GM12892 (cell line): Measurements from ENCODE around the gene AVEN.

Source experiments
- DNase-seq: peaks from one replicate; pipeline ENCODE4 v3.0.0; 2011; ENCODE audit not compliant: insufficient read length
- FAIRE-seq: peaks from 2 replicates; lab custom pipeline; 2011; peaks lifted over from hg19 to GRCh38; lab: Jason Lieb, UNC
- POLR2A ChIP-seq: IDR thresholded peaks from 2 replicates; pipeline ENCODE4 v1.6.1; 2011; ENCODE audit warnings: low read depth, low read length, control low read depth
- POLR2AphosphoS5 ChIP-seq: IDR thresholded peaks from 2 replicates; pipeline ENCODE4 v1.6.1; 2011; ENCODE audit warnings: low read depth, low read length, control low read depth
- TAF1 ChIP-seq: IDR thresholded peaks from 2 replicates; pipeline ENCODE4 v1.6.1; 2011; ENCODE audit warnings: low read depth, mild to moderate bottlenecking, control low read depth, low read length, borderline replicate concordance

The AVEN gene

DNA sequence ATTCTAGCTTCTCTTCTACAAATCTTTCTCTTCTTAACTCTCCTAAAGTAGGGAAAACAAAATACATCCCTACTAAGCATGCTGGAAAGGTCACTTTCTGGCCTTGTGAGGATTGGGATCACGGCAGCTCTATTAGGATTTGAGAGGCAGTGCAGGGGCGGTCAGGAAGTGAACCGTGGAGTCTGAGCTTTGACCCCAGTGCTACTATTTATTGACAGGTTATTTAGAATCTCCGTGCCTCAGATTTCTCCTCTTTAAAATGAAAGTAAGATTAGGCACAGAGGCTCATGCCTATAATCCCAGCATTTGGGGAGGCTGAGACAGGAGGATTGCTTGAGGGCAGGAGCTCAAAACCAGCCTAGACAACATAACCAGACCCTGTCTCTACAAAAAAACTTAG is 112.7 kb downstream of the AVEN start:
- TF ChIP-seq TAF1 (no peak), POLR2AphosphoS5 (no peak), POLR2A (no peak)
- FAIRE-seq = no peak
- no peak for DNase-seq

DNA sequence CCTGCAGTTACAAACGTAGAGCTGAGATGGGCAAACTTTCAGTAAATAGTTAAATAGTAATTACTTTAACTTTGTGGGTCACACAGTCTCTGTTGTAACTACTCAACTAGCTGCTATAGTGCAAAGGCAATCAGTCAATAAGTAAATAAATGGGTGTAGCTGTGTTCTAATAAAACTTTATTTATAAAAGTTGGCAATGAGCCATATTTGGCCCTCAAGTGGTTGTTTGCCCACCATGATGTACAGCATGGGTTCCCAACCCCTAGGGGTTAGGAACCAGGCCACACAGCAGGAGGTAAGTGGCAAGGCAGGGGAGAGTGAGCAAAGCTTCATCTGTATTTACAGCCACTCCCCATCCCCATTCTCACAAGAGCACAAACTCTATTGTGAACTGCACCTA is 115.6 kb downstream of the AVEN start:
- no peak for DNase-seq
- TF ChIP-seq POLR2A = no peak
- no peak for FAIRE-seq

GRCh38 chr15:33915571-33916407 is 123.2 kb downstream of the AVEN start:
- DNase-seq = no peak
- no peak for FAIRE-seq

GRCh38 chr15:33913459-33913858 is 125.5 kb downstream of the AVEN start:
- no peak for DNase-seq
- TF ChIP-seq POLR2A (no peak), TAF1 (no peak), POLR2AphosphoS5 (no peak)
- no peak for FAIRE-seq

More at GRCh38 chr15:33915571-33916407, 123.2 kb downstream of the AVEN start:
- TF ChIP-seq POLR2AphosphoS5 = no peak
- TF ChIP-seq POLR2A = no peak
- TF ChIP-seq TAF1 = no peak

GRCh38 chr15:33912326-33912725 is 126.7 kb downstream of the AVEN start:
- DNase-seq (no peak), FAIRE-seq (no peak)
- TF ChIP-seq POLR2AphosphoS5 = no peak
- no peak for TF ChIP-seq TAF1
- no peak for TF ChIP-seq POLR2A

- no peak for DNase-seq
- no peak for FAIRE-seq
- TF ChIP-seq POLR2A (no peak), TAF1 (no peak), POLR2AphosphoS5 (no peak)
Measured at GRCh38 chr15:33910741-33911140, 128.3 kb downstream of the AVEN start.

DNA sequence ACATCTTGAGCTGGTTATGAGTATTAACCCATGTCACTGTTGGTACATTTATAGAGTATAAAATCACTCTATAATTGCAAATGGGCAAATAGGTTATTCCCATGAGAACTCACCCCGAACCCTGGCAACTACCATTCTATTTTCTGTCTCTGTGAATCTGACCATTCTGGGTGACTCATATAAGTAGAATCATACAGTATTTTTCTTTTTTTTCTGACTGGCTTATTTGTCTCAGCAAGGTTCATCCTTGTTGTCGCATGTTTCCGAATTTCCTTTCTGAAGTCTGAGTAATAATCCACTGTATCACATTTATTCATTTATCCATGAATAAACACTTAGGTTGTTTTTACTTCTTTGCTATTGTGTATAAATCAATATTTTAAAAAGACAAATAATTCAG is 130.6 kb downstream of the AVEN start:
- TF ChIP-seq POLR2A = no peak
- TF ChIP-seq POLR2AphosphoS5 = no peak
- TF ChIP-seq TAF1 = no peak
- FAIRE-seq = no peak
- no peak for DNase-seq

DNA sequence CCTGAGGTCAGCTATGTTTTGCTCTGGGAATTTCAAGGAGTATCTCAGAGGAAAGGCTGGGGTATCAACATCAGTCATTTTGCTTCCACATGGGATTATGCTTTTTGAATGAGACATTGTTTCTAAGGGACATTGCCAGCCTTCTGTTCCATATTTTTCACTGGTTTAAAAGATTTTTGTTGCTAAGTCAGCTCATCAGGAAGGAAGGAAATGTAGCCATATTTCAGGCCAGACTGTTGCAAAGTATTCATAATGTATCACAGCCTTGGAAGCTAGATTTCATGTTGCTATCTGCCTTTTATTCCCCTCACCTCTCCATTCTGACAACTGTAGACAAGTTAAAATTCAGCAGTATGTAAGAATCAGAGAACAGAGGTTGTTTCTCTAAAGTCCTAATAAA is 131.7 kb downstream of the AVEN start:
- no peak for TF ChIP-seq TAF1
- no peak for TF ChIP-seq POLR2A
- TF ChIP-seq POLR2AphosphoS5 = no peak
- no peak for FAIRE-seq
- DNase-seq = no peak

DNA sequence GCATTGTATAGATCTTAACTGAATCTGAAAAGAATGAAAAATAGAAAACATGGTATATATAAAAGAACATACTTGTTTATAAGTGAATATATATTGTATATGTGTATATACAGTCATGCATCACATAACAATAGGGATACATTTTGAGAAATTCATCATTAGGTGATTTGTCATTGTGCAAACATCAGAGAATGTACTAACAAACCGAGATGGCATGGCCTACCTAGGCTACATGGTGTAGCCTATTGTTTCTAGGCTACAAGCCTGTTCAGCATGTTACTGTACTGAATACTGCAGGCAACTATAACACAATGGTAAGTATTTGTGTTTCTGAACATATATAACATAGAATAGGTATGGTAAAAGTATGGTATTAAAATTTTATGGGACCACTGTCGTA is 135.3 kb downstream of the AVEN start:
- no peak for TF ChIP-seq TAF1
- no peak for TF ChIP-seq POLR2A
- TF ChIP-seq POLR2AphosphoS5 = no peak
- FAIRE-seq (no peak), DNase-seq (no peak)

GRCh38 chr15:33902043-33902442 is 137.0 kb downstream of the AVEN start:
- FAIRE-seq (no peak), DNase-seq (no peak)
- TF ChIP-seq POLR2AphosphoS5 = no peak
- no peak for TF ChIP-seq POLR2A
- TF ChIP-seq TAF1 = no peak

DNA sequence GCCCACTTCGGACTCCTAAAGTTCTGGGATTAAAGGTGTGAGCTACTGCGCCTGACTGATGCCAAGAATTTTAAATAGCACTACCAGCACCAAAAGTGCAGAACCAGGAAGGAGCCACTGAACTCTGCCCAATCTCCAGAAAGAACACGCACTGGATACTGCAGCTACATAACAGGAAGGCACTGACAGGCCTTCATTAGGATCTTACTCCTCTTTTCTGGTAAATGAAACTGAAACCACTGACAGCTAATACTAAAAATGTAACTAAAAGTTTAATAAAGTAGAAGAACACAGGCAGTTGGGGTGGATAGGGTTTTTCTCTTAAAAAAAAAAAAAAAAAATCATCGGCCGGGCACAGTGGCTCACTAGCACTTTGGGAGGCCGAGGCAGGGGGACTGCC is 144.8 kb downstream of the AVEN start:
- TF ChIP-seq POLR2AphosphoS5 (no peak), POLR2A (no peak), TAF1 (no peak)
- DNase-seq (no peak), FAIRE-seq (no peak)

DNA sequence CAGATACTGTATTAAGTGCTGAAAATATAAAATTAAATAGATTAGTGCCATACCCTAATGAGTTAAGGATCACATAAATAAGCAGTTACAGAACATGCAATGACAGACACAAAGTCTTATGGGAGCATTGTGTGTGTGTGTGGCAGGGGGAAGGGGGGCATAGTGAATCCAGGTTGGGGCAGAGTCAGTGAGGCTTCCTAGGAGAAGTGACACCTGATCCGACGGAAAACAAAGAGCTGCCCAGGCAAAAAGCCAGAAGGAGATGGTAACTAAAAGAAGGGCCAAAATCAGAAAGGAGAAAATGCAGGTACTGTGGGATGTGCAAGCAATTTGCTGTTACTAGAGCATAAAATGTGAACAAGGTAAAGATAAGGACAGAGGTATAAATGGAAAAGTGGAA is 150.8 kb downstream of the AVEN start:
- DNase-seq = no peak
- no peak for FAIRE-seq
- TF ChIP-seq POLR2AphosphoS5 (no peak), POLR2A (no peak), TAF1 (no peak)

- DNase-seq = no peak
- FAIRE-seq = no peak
- TF ChIP-seq POLR2AphosphoS5 (no peak), TAF1 (no peak), POLR2A (no peak)
Measured at GRCh38 chr15:33882921-33883320, 156.1 kb downstream of the AVEN start.
